GM21737 (cell line): ENCODE measurements around the gene MGAT4C.

Experiments
- ATAC-seq: cut with Tn5 transposase; IDR thresholded peaks from one replicate; pipeline ENCODE4 v1.9.1; 2021; ENCODE audit warnings: mild to moderate bottlenecking, moderate library complexity; ENCODE audit not compliant: unreplicated experiment

Gene MGAT4C

DNA sequence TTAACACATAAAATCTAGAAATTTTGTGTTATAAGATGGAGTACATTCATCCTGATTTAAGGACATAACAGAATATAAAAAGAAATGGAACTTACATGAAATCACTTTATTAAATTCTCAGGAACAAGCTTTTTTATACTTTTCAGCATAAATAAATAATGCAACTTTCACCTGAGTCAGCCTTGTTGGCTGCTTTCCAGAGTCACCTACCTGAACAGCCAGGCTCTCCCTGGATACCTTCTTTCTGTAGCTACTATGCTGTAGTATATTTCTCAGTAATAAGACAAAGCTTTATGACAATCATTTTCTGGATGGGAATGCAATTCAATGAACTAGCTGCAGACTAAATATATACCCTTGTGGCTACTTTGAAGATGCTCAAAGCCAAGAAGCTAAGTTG is 270.2 kb downstream of the MGAT4C start:
- ATAC-seq = no peak

DNA sequence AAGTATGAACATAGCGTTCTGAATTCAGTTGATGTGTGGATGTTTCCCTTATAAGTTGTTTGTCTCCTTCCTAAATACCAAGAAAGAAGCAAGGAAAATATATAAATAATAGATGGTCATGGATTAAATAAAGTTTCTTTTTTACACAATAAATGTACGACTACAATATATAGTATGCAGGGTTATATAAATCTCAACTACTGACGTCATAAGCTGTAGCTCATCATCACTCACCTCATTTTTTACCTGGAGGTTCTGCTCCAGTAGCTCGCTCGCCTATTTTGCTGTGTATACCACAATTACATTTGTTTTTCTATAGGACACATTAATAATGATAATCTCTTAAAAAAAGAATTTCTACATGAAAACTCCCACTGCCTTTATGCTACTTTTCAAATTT is 272.6 kb downstream of the MGAT4C start:
- no peak for ATAC-seq

DNA sequence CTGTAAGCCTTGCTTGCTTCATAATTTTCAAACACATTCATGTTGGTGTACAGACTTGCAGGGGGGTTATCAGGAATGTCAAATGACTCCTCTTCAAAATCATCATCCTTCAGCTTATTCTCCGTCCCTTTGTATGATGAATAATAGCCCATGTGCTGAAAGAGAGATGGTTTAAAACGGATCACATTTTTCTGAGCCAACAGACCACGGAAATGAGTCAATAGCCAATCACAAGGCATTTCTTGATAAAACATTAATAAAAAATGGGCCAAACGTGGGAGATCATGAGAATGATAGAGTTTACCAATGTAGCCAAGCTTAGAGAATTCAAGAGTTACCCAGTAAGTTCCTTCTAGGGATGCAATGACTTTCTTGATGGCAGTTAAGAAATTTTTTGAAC is 276.6 kb downstream of the MGAT4C start:
- ATAC-seq = no peak

DNA sequence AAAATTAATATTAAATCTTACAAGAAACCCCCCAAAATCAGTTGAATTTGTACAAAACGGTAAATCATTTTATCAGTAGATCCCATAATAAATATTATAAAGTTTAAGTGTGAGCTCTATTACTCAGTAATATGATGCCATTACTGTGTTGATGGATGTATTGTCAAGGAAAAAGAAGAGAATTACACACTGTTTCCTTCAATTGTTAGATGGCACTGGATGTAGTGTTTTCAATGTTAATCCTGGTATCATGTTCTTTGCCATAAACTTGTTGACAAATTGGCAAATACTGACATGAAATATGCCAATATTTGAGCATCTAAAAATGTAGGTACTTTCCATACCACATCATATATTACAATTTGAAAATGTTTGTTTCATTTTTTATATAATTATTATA is 280.5 kb downstream of the MGAT4C start:
- ATAC-seq = no peak

GRCh38 chr12:85971800-85972199 is 284.4 kb downstream of the MGAT4C start:
- no peak for ATAC-seq

- ATAC-seq = no peak
These were observed 287.6 kb downstream of the MGAT4C start for GRCh38 chr12:85968606-85969005.

DNA sequence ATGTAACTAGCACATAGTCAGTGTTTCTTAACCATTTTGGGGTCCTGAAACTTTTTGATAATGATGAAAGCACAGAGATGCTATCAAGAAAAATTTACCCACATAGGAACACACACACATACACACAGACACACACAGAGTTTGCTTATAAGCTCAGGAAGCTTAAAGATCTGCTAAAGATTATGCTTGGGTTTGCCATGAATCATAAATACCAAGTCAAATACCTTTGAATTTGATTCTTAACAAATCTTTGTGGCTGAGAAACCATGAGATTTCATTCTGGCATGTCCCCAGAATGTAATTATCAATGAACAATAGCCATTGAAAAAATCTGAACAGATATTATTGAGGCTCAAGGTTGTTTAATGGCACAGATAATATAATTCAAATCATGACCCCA is 292.9 kb downstream of the MGAT4C start:
- ATAC-seq = no peak

DNA sequence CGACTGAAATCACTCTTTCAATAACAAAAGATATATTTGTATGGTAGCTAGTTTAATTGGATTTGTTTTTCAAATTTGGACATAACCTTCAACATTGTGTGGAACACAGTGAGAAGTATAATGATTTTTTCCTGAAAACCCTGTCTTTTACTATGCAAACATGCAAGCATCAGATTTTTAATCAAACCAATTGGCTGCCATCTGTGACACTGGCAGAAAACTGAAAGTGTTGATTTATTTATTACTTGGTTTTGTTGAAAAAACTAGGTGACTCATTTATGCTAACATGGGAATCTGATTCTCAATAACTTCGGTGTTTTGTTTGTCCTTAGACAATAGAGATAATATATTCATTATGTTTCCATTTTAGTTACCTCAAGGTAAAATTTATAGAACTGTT is 300.1 kb downstream of the MGAT4C start:
- ATAC-seq = no peak

- no peak for ATAC-seq
These were observed 301.1 kb downstream of the MGAT4C start for GRCh38 chr12:85955127-85955526.

- ATAC-seq = no peak
These were observed 304.4 kb downstream of the MGAT4C start for GRCh38 chr12:85951823-85952222.

DNA sequence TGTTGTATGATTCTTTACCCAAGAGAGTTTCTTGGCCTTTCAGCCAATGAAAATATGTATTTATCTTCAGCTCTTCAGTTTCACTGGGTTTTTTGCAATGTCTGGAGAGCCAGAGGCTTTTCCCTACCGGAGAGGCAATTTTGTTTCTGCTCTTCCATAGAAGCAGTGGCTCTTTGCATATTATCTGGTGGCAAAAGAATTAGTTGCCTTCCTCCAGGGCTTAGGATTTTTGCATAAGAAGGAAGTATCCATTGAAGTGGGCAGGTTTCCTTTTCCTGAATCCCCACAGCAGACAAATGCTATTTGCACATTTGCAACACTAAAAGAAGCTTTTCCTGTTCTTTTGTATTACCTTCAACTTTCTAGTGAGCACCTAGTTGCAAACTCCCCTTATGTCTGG is 306.9 kb downstream of the MGAT4C start:
- ATAC-seq = no peak

DNA sequence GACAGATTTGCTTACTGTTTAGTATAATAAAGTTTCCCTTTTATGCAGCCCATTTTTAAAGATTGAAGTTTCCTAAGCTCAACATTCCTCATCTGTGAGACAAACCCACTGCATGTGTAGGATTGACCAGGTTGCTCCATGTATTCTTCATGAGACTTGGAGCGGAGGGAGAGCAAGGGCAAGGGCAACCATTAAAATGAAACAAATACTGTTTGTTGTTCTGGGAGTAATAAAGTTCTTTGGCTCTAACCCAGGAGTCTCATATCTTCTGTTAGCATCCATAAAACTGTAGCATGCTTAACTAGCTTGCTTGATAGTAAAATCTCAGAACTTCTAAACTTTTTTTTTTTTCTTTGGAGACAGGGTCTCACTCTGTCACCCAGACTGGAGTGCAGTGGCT is 307.9 kb downstream of the MGAT4C start:
- no peak for ATAC-seq

DNA sequence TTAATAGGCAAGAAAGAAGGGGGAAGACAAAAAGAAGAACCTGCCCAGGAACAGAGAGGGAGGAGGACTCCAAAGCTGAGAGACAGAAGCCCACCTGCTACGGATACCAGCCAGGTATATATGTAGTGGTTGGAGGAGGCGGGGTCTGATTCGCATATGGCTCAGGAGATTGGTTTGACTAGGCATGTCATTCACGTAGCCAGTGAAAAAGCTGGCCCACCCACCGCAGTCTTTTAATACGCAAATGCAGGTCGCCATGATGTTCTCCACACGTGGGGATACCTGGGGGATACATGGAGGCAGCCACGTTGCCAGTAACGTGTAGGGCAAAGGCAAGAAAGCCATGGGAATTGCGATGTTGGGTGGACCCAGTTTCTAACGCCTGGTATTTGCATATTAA is 308.9 kb downstream of the MGAT4C start:
- ATAC-seq = no peak

DNA sequence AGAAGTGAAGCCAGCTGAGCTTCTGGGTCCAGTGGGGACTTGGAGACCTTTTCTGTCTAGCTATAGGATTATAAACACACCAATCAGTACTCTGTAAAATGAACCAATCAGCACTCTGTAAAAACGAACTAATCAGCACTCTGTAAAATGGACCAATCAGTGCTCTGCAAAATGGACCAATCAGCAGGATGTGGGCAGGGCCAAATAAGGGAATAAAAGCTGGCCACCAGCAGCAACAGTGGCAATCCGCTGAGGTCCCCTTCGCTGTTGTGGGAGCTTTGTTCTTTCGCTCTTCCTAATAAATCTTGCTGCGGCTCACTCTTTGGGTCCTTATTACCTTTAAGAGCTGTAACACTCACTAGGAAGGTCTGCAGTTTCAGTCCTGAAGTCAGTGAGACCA is 309.8 kb downstream of the MGAT4C start:
- ATAC-seq = no peak

DNA sequence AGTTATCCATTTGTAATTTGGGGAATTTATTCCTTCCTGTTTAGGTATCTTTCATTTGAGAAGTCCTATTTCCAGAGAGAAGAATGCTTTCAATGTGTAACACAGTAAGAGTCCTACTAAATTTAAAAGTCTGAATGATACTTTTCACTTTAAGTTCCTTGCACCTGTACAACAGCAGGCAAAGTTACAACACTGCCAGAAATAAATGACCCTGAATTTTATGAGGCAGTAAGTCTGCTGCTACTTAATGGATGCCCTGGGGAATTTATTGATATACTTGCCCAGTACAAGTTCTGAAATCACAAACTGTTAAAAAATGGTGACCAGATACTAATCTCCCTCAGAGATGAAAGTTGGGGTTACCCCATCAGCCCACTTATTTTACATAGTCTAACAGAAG is 329.0 kb downstream of the MGAT4C start:
- ATAC-seq = no peak

DNA sequence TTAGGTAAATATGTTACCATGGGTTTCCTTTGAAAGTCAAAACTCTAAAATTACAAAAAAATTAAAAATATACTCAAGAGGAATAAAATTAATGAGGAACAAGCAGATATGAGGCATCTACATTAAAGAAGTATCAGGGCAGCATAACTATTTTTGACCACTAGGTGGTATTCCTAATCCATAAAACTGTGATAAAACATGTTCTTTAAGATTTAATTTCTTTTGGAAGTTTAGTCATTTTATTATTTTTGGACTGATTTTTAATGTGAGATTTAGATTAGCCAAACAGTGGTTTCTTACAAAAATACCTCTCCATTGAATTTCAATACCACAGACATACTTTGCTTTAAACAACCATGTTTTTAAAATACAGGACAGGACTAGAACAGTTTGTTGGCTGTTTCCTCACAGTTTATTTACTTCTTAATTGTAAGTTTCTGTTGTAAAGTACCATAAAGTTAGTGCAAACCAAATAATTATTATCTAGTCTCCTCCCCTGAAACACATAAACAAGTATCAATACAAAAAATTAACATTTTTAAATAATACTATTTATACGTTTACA is 332.3 kb downstream of the MGAT4C start:
- no peak for ATAC-seq

- no peak for ATAC-seq
These were observed 335.8 kb downstream of the MGAT4C start for GRCh38 chr12:85920324-85920947.
